Stimulated activated CD4-positive, alpha-beta T cell treated with anti-CD3 and anti-CD28 coated beads, Interleukin-4, amount 100 ng/mL, for 48 hours (primary cell): Measurements from ENCODE around the gene ERGIC3.

Experiments used
- DNase-seq, 2 donors: peaks; one replicate each; pipeline ENCODE4 v3.0.0-alpha.2; 2020; ENCODE audit warnings: low read depth in 2 of 2

Gene ERGIC3

GRCh38 chr20:35541783-35542662, at the start of gene ERGIC3:
TSS of gene ERGIC3 (plus strand) at chr20:35542078. CDS start at chr20:35542098, 20 bp downstream.
- peak; percentile 96 to 99 for DNase-seq

- no peak for DNase-seq
Observed at GRCh38 chr20:35492352-35492751, 49.5 kb upstream of the ERGIC3 start.

- no peak for DNase-seq
Observed at GRCh38 chr20:35496481-35496880, 45.4 kb upstream of the ERGIC3 start.

GRCh38 chr20:35497320-35497719, 44.6 kb upstream of the ERGIC3 start:
- DNase-seq = no peak

GRCh38 chr20:35497780-35498189, 44.1 kb upstream of the ERGIC3 start:
- no peak for DNase-seq

GRCh38 chr20:35499271-35499670, 42.6 kb upstream of the ERGIC3 start:
- no peak for DNase-seq

GRCh38 chr20:35502352-35502751, 39.5 kb upstream of the ERGIC3 start:
- no peak for DNase-seq

GRCh38 chr20:35503281-35503680, 38.6 kb upstream of the ERGIC3 start:
- no peak for DNase-seq

GRCh38 chr20:35503841-35504561, 37.9 kb upstream of the ERGIC3 start:
- no peak for DNase-seq

GRCh38 chr20:35504751-35505150, 37.1 kb upstream of the ERGIC3 start:
- no peak for DNase-seq

GRCh38 chr20:35506179-35506578, 35.7 kb upstream of the ERGIC3 start:
- DNase-seq = no peak

- no peak for DNase-seq
Observed at GRCh38 chr20:35506872-35507638, 34.8 kb upstream of the ERGIC3 start.

GRCh38 chr20:35508493-35509218, 33.2 kb upstream of the ERGIC3 start:
- no peak for DNase-seq

- DNase-seq = no peak
Observed at GRCh38 chr20:35510951-35511735, 30.7 kb upstream of the ERGIC3 start.

GRCh38 chr20:35511814-35512420, 30.0 kb upstream of the ERGIC3 start:
- no peak for DNase-seq

- DNase-seq = no peak
Observed at GRCh38 chr20:35514371-35514932, 27.4 kb upstream of the ERGIC3 start.

GRCh38 chr20:35515341-35515740, 26.5 kb upstream of the ERGIC3 start:
- no peak for DNase-seq

GRCh38 chr20:35515949-35516645, 25.8 kb upstream of the ERGIC3 start:
- no peak for DNase-seq

GRCh38 chr20:35517125-35517524, 24.8 kb upstream of the ERGIC3 start:
- DNase-seq = no peak
